Endothelial cell of umbilical vein (primary cell): ENCODE measurements around the gene FAM124B.

ENCODE experiments used
- CTCF ChIP-seq, 2 donors: IDR thresholded peaks; 1 replicate in 1 of 2; 2 replicates in 1 of 2; pipeline ENCODE4 v1.5.1; 2011; ENCODE audit warnings: low read length in 2 of 2, mild to moderate bottlenecking in 2 of 2, moderate library complexity in 2 of 2, control low read depth in 1 of 2, inconsistent platforms in 1 of 2, low read depth in 1 of 2; ENCODE audit not compliant: insufficient read depth in 1 of 2; ENCODE audit errors: extremely low read depth in 1 of 2
- MAX ChIP-seq: IDR thresholded peaks from 2 replicates; pipeline ENCODE4 v1.6.1; 2011; ENCODE audit not compliant: insufficient read depth, insufficient read length
- POLR2A ChIP-seq: IDR thresholded peaks from 2 replicates; pipeline ENCODE4 v1.6.1; 2012; ENCODE audit warnings: low read depth, mild to moderate bottlenecking, control low read depth, low read length
- POLR2AphosphoS5 ChIP-seq: IDR thresholded peaks from 2 replicates; pipeline ENCODE4 v1.6.1; 2012; ENCODE audit warnings: low read depth, mild to moderate bottlenecking, control low read depth, low read length, moderate library complexity; ENCODE audit not compliant: insufficient read depth

- no peak for TF ChIP-seq POLR2A
- TF ChIP-seq CTCF (IDR thresholded peaks at IDR 0.05; ENCODE audit: extremely low read depth in 1 of 2, insufficient read depth in 1 of 2, low read depth in 1 of 2, low read length in 2 of 2): no peak
- TF ChIP-seq POLR2AphosphoS5: no peak
- no peak for TF ChIP-seq MAX
Measured at GRCh38 chr2:224363281-224363680, 38.6 kb downstream of the FAM124B start.
